AG09319 (cell line): ENCODE data around the gene BCORL1.

Source experiments
- DNase-seq: peaks from one replicate; pipeline ENCODE4 v3.0.0-alpha.2; 2010; ENCODE audit warnings: low read depth; ENCODE audit errors: extremely low read depth
- CTCF ChIP-seq: IDR thresholded peaks from 2 replicates; pipeline ENCODE4 v1.5.1; 2011; ENCODE audit warnings: low read depth, mild to moderate bottlenecking, inconsistent platforms, low read length, moderate library complexity

Gene BCORL1

DNA sequence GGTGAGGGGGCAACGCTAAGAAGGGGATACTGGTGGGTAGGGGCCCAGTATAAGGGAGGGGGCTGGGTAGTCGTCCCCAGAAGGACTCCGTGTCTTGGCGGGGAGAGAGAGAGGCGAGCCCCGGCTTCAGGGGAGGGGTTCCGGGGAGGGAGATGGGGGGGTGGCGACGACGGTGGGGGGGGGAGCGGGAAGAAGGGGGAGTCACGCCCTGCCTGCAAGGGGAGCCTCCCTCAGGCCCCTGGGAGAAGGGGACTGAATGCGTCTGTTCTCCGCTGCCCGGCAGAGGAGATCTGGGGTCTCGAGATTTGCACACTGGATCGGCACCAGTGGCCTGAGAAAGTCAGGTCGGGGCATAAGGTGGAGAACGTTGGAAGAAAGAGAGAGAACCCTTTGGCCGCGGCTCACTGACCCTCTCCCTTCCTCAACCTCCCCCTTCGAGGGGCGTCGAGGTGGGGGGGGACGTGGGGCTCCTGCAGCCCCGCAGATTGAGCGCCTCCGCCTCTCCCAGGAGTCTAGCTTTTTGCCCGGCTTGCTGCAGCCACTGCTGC, 609 bp upstream of the BCORL1 start:
- DNase-seq, result no peak

DNA sequence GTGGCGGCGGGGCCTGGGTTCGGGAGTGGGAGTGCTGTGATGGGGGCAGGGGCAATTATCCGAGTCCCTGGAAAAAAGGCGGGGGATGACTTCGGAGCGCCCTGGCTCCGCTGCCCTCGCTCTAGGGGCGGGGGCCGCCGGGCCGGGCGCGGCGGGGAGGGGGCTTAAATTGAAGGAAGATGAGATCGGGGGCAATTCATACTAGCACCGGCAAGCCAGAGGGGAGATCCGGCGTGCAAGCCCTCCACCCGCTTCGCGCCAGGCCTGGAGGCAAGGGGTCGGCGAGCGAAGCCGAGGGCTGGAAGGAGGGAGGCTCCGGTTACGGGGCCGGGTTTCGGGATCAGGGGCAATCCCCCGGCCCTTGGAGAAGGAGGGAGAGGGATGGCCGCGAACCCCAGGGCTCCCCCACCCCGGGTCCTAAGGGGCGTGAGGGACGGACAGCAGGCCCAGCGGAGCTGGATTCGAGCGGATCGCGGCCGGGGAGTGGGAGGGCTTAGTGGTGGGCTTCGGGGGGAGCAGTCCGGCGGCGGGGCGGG, 1.2 kb downstream of the BCORL1 start:
- DNase-seq, result no peak
- TF ChIP-seq CTCF, result no peak

More for the DNA sequence above, 609 bp upstream of the BCORL1 start:
- TF ChIP-seq CTCF, result no peak

DNA sequence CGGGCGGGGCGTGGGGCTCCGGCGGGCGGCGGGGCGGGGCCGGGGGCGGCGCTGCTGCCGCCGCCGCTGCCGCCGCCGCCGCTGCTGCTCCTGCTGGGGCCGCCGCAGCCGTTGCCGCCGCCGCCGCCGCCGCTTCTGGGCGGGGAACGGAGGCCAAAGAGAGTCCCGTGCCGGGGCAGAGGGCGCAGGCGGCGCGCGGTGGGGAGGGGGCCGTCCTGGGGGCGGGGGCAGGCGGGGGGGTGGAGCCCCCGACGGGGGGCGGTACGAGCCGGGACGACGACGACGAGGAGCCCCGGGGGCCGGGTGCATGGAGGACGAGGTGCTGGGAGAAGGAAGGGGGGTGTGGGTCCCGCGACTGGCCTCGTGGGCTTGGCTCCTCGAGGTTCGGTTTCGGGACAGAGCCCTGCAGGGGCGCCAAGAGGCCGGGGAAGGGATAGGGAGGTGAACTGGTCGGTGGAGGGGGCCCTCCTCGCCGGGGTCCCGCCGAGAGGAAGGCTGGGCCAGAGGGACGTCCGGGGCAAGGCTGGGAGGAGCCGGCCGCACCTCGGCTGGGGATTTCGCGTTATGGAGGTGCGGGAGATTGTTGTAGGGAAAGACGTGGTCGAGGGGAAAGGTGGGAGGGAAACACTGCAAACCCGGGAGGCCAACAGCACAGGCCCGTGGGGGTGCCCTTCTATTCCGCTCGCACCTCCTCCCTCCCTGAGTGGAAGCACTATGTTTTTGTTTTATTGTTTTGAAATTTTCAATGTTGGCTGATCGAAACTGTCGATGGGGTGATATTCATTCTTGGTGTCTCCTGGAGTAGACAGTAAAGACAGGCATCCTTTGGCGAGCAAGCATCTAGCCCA, 1.9 kb downstream of the BCORL1 start:
- no peak for TF ChIP-seq CTCF
- DNase-seq, result no peak

DNA sequence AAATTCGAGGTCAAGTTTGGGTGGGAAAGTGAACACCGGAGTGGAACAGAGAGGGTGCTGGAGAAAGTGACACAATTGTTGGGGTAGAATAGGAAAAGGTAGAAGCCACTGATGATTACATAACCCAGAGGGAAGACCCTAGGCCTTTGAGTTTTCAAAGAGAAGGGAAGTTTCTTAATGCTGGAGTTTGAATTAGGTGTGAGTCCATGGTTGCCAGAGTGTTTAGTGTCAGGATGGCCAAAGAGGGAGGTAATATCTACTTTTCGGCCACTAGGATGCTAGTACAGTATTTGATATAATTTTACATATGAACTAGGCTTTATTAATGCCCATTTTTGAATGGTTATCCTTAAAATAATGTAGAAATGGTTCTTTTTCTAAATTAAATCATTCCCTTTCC, 5.4 kb downstream of the BCORL1 start:
- TF ChIP-seq CTCF, result no peak
- no peak for DNase-seq

DNA sequence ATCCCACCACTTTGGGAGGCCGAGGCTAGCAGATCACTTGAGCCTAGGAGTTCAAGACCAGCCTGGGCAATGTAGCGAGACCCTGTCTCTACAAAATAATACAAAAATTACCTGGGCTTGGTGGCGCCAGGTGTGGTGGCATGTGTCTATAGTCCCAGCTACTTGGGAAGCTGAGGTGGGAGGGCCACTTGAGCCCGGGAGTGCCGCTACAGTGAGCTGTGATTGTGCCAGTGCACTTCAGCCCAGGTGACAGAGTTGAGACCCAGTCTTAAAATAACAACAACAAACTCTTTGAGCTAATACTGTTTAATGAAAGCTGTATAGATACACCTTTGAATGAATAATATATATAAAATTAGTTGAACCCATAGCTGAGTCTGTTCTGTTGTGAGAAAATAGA, 9.7 kb downstream of the BCORL1 start:
- no peak for TF ChIP-seq CTCF
- DNase-seq, result no peak

DNA sequence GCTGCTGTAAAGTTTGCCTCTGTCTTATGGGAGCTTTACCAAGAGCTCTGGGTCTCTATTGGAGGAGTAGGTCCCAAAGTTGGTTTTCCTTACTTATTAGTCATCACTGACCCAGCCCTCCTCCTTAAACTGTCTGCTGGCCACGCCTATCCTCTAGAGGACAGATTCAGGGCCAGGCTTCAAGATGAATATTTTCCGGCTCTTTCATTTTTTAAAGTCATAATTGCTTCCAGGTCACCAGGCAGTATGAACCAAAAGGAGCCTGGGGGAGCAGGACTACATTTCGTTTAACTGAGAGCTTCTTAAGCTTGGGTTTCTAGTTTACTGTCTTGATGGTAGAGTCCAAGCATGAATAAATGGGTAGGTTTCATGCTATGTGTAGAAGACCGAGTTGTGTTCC, 13.7 kb downstream of the BCORL1 start:
- DNase-seq, result peak; percentile 47
- TF ChIP-seq CTCF, result no peak

GRCh38 chrX:129997086-129997485, 14.7 kb downstream of the BCORL1 start:
- no peak for TF ChIP-seq CTCF
- DNase-seq, result no peak
